Ishikawa (cell line): Measurements from ENCODE around the gene KRT84.

Experiments used
- CREB1 ChIP-seq: IDR thresholded peaks from 2 replicates; pipeline ENCODE4 v1.6.1; 2012; ENCODE audit warnings: low read depth
- RAD21 ChIP-seq: IDR thresholded peaks from 2 replicates; pipeline ENCODE4 v1.6.1; 2012; ENCODE audit warnings: low read depth
- TEAD4 ChIP-seq: IDR thresholded peaks from 2 replicates; pipeline ENCODE4 v1.6.1; 2012
- YY1 ChIP-seq: IDR thresholded peaks from 2 replicates; pipeline ENCODE4 v1.6.1; 2012; ENCODE audit warnings: low read depth

- TF ChIP-seq YY1 = no peak
- TF ChIP-seq RAD21 = no peak
- TF ChIP-seq TEAD4 = no peak
- no peak for TF ChIP-seq CREB1
Measured at GRCh38 chr12:52425466-52425865, 40.0 kb upstream of the KRT84 start.
